Activated CD4-positive, alpha-beta T cell treated with anti-CD3 and anti-CD28 coated beads for 36 hours (primary cell): ENCODE data around the gene PRCD. TPM values are rescaled to one million over a fixed set of nuclear protein-coding genes. Genes with fewer than 3 reads are reported as not detected.

Experiments used
- ATAC-seq: fragments of 200-7000 bp; cut with Tn5 transposase; one replicate; pipeline ENCODE4 v1.10.0; 2021; ENCODE audit warnings: mild to moderate bottlenecking, moderate library complexity
- CTCF ChIA-PET: fragments of 350-600 bp; sonication (Branson Sonifier 250); formaldehyde crosslinking; loops from one replicate; lab custom pipeline; 2021; ENCODE audit warnings: antibody characterized with exemption; lab: Charles Lee
- POLR2A ChIA-PET: fragments of 350-600 bp; sonication (Branson Sonifier 250); formaldehyde crosslinking; loops from one replicate; lab custom pipeline; 2021; ENCODE audit warnings: antibody characterized with exemption, inconsistent platforms; lab: Charles Lee
- DNase-seq: peaks from one replicate; pipeline ENCODE4 v3.0.0-alpha.2; 2020
- H3K27ac Mint-ChIP-seq: one replicate; pipeline ENCODE4 v1.8.0; 2021; ENCODE audit warnings: mixed read lengths
- H3K27me3 Mint-ChIP-seq: one replicate; pipeline ENCODE4 v1.8.0; 2021; ENCODE audit warnings: mixed read lengths
- H3K36me3 Mint-ChIP-seq: one replicate; pipeline ENCODE4 v1.8.0; 2021; ENCODE audit warnings: low read depth, mixed read lengths
- H3K4me1 Mint-ChIP-seq: one replicate; pipeline ENCODE4 v1.8.0; 2021; ENCODE audit warnings: mixed read lengths
- H3K4me3 Mint-ChIP-seq: one replicate; pipeline ENCODE4 v1.8.0; 2021; ENCODE audit warnings: mild to moderate bottlenecking, moderate library complexity, mixed read lengths
- H3K9me3 Mint-ChIP-seq: one replicate; pipeline ENCODE4 v1.8.0; 2021; ENCODE audit warnings: low read depth, mixed read lengths
- intact Hi-C, 2 experiments: fragments of 100-400 bp; cut with DNase I in 1 of 2; cut with micrococcal nuclease in 1 of 2; formaldehyde crosslinking; loops; one replicate each; pipeline versions ENCODE4 v1.14.2 to v1.15.1; 2022 to 2024; cut with DNase I, micrococcal nuclease
- total RNA-seq, 2 experiments: library from RNA; stranded (reverse); gene quantifications; one replicate each; pipeline ENCODE4 v1.2.3, GENCODE V29; 2021

The PRCD gene
- total RNA-seq, 2 experiments from 2014 or later = not detected

GRCh38 chr17:76542984-76543383 lies 3.1 kb downstream of the PRCD start:
- no peak for DNase-seq
- intact Hi-C loops = no loop called here
- Mint-ChIP-seq H3K4me1 (no peaks in the 10 kb centered on the region), H3K36me3 (no peaks in the 10 kb centered on the region), H3K27ac (no peak overlapping the region), H3K9me3 (no peaks in the 10 kb centered on the region), H3K27me3 (peaks cover 33% of the 10 kb centered on the region), H3K4me3 (no peak overlapping the region)
- ChIA-PET CTCF (interaction anchor here (0.9 kb wide), 2 partner anchors 19 to 80 kb away, joined by 3 to 6 read pairs; no protein-coding TSS in a partner anchor), POLR2A (no interaction called here)
- no peak for ATAC-seq

- intact Hi-C loops = no loop called here
- H3K27ac Mint-ChIP-seq = no peak overlapping the region
- ChIA-PET POLR2A (no interaction called here), CTCF (interaction anchor here (0.9 to 1.0 kb wide), 3 partner anchors 20 to 165 kb away, joined by 3 to 6 read pairs (median 4); no protein-coding TSS in a partner anchor)
- H3K4me1 Mint-ChIP-seq = no peaks in the 10 kb centered on the region
- no peak for ATAC-seq
- H3K9me3 Mint-ChIP-seq = no peaks in the 10 kb centered on the region
- H3K4me3 Mint-ChIP-seq = no peak overlapping the region
- DNase-seq = no peak
- H3K36me3 Mint-ChIP-seq = no peaks in the 10 kb centered on the region
- peaks cover 33% of the 10 kb centered on the region for H3K27me3 Mint-ChIP-seq
Measured at GRCh38 chr17:76543482-76543825, 3.6 kb downstream of the PRCD start.

- no peak for ATAC-seq
- H3K4me3 Mint-ChIP-seq = no peak overlapping the region
- no peak overlapping the region for H3K27ac Mint-ChIP-seq
- ChIA-PET CTCF (interaction anchor here (0.9 to 1.4 kb wide), 4 partner anchors 8 to 164 kb away, joined by 3 to 6 read pairs (median 4); no protein-coding TSS in a partner anchor), POLR2A (no interaction called here)
- peaks cover 28% of the 10 kb centered on the region for H3K27me3 Mint-ChIP-seq
- no peaks in the 10 kb centered on the region for H3K4me1 Mint-ChIP-seq
- intact Hi-C loops = no loop called here
- no peak for DNase-seq
- no peaks in the 10 kb centered on the region for H3K9me3 Mint-ChIP-seq
- no peaks in the 10 kb centered on the region for H3K36me3 Mint-ChIP-seq
Measured at GRCh38 chr17:76543826-76544545, 4.1 kb downstream of the PRCD start.

GRCh38 chr17:76544546-76545365 lies 4.9 kb downstream of the PRCD start:
- Mint-ChIP-seq H3K9me3 (no peaks in the 10 kb centered on the region), H3K27ac (no peak overlapping the region), H3K36me3 (no peaks in the 10 kb centered on the region), H3K4me3 (no peak overlapping the region), H3K27me3 (peaks cover 20% of the 10 kb centered on the region), H3K4me1 (no peaks in the 10 kb centered on the region)
- ATAC-seq = no peak
- CTCF ChIA-PET = interaction anchor here (0.6 to 3.0 kb wide), 7 partner anchors 8 to 164 kb away, joined by 3 to 16 read pairs (median 4); no protein-coding TSS in a partner anchor
- no peak for DNase-seq
- intact Hi-C loops = no loop called here
- POLR2A ChIA-PET = interaction anchor here (1.0 kb wide), 1 partner anchor 22 kb away, joined by 5 read pairs; no protein-coding TSS in a partner anchor

- intact Hi-C loops = no loop called here
- Mint-ChIP-seq H3K4me3 (no peak overlapping the region), H3K27me3 (peaks cover 16% of the 10 kb centered on the region), H3K9me3 (no peaks in the 10 kb centered on the region), H3K4me1 (peaks cover 3% of the 10 kb centered on the region), H3K36me3 (no peaks in the 10 kb centered on the region), H3K27ac (no peak overlapping the region)
- DNase-seq (no peak), ATAC-seq (no peak)
- ChIA-PET CTCF (interaction anchor here (0.6 to 3.0 kb wide), 9 partner anchors 11 to 183 kb away, joined by 3 to 16 read pairs (median 3); no protein-coding TSS in a partner anchor), POLR2A (interaction anchor here (1.0 kb wide), 1 partner anchor 21 kb away, joined by 5 read pairs; no protein-coding TSS in a partner anchor)
Measured at GRCh38 chr17:76545918-76546555, 6.2 kb downstream of the PRCD start.

GRCh38 chr17:76546556-76547182 lies 6.8 kb downstream of the PRCD start:
- DNase-seq (no peak), ATAC-seq (no peak)
- intact Hi-C loops = loop anchor here (1.0 kb wide), 1 partner anchor 23 kb away; no protein-coding TSS in a partner anchor
- CTCF ChIA-PET = interaction anchor here (0.6 to 3.0 kb wide), 8 partner anchors 10 to 183 kb away, joined by 3 to 16 read pairs (median 3); no protein-coding TSS in a partner anchor
- peaks cover 4% of the 10 kb centered on the region for H3K4me1 Mint-ChIP-seq
- no peak overlapping the region for H3K4me3 Mint-ChIP-seq
- H3K36me3 Mint-ChIP-seq = no peaks in the 10 kb centered on the region
- no peaks in the 10 kb centered on the region for H3K9me3 Mint-ChIP-seq
- POLR2A ChIA-PET = interaction anchor here (0.8 kb wide), 1 partner anchor 19 kb away, joined by 3 read pairs; no protein-coding TSS in a partner anchor
- peaks cover 13% of the 10 kb centered on the region for H3K27me3 Mint-ChIP-seq
- H3K27ac Mint-ChIP-seq = no peak overlapping the region

- H3K36me3 Mint-ChIP-seq = no peaks in the 10 kb centered on the region
- peaks cover 10% of the 10 kb centered on the region for H3K27me3 Mint-ChIP-seq
- no peak overlapping the region for H3K27ac Mint-ChIP-seq
- H3K9me3 Mint-ChIP-seq = no peaks in the 10 kb centered on the region
- ATAC-seq = peak; percentile 81
- H3K4me3 Mint-ChIP-seq = no peak overlapping the region
- intact Hi-C loops = loop anchor here (1.0 kb wide), 1 partner anchor 24 kb away; no protein-coding TSS in a partner anchor
- H3K4me1 Mint-ChIP-seq = peaks cover 4% of the 10 kb centered on the region
- ChIA-PET CTCF (interaction anchor here (0.9 to 3.0 kb wide), 7 partner anchors 10 to 166 kb away, joined by 3 to 16 read pairs (median 3); no protein-coding TSS in a partner anchor), POLR2A (interaction anchor here (0.8 kb wide), 1 partner anchor 20 kb away, joined by 3 read pairs; no protein-coding TSS in a partner anchor)
- DNase-seq = peak; percentile 70
Measured at GRCh38 chr17:76547183-76547641, 7.4 kb downstream of the PRCD start.

- intact Hi-C loops = loop anchor here (1.0 kb wide), 1 partner anchor 24 kb away; no protein-coding TSS in a partner anchor
- no peak overlapping the region for H3K27ac Mint-ChIP-seq
- ATAC-seq = no peak
- H3K4me1 Mint-ChIP-seq = peaks cover 4% of the 10 kb centered on the region
- H3K9me3 Mint-ChIP-seq = no peaks in the 10 kb centered on the region
- no peak for DNase-seq
- POLR2A ChIA-PET = no interaction called here
- H3K36me3 Mint-ChIP-seq = no peaks in the 10 kb centered on the region
- H3K27me3 Mint-ChIP-seq = peaks cover 7% of the 10 kb centered on the region
- CTCF ChIA-PET = interaction anchor here (1.8 to 3.0 kb wide), 3 partner anchors 9 to 24 kb away, joined by 7 to 16 read pairs (median 11); no protein-coding TSS in a partner anchor
- H3K4me3 Mint-ChIP-seq = no peak overlapping the region
Measured at GRCh38 chr17:76547642-76548202, 7.9 kb downstream of the PRCD start.

- DNase-seq (no peak), ATAC-seq (no peak)
- Mint-ChIP-seq H3K36me3 (no peaks in the 10 kb centered on the region), H3K4me3 (no peak overlapping the region), H3K9me3 (no peaks in the 10 kb centered on the region), H3K27me3 (peaks cover 6% of the 10 kb centered on the region), H3K4me1 (peaks cover 4% of the 10 kb centered on the region), H3K27ac (no peak overlapping the region)
- ChIA-PET POLR2A (no interaction called here), CTCF (interaction anchor here (0.6 to 1.8 kb wide), 5 partner anchors 9 to 45 kb away, joined by 3 to 7 read pairs (median 3); partner anchors contain the start of gene ST6GALNAC2)
- intact Hi-C loops = no loop called here
Measured at GRCh38 chr17:76548378-76549214, 8.8 kb downstream of the PRCD start.
